Mesenchymal stem cell (in vitro differentiated cells and primary cell): ENCODE measurements around the gene ZBTB1.
A peak's percentile ranks its signal among the peaks of the same experiment; 100 is the strongest.

ENCODE experiments used
- DNase-seq: peaks from one replicate; pipeline ENCODE4 v3.0.0-alpha.2; 2013
- H2AFZ ChIP-seq: one replicate; pipeline ENCODE4 v1.6.1; 2013; ENCODE audit warnings: low read depth, mild to moderate bottlenecking, control low read depth, inconsistent platforms, low read length, moderate library complexity
- H2AK5ac ChIP-seq: 2 replicates; pipeline ENCODE4 v1.6.1; 2013; ENCODE audit warnings: low read length, moderate library complexity, mild to moderate bottlenecking, inconsistent platforms; ENCODE audit not compliant: severe bottlenecking
- H2BK120ac ChIP-seq: one replicate; pipeline ENCODE4 v1.6.1; 2013; ENCODE audit warnings: low read depth, mild to moderate bottlenecking, inconsistent platforms, low read length, moderate library complexity
- H2BK12ac ChIP-seq, 2 experiments: one replicate each; pipeline ENCODE4 v1.6.1; 2013; ENCODE audit warnings: inconsistent platforms in 2 of 2, low read length in 2 of 2, mild to moderate bottlenecking in 2 of 2, moderate library complexity in 2 of 2, control low read depth in 1 of 2
- H2BK15ac ChIP-seq: one replicate; pipeline ENCODE4 v1.6.1; 2013; ENCODE audit warnings: mild to moderate bottlenecking, low read depth, inconsistent platforms; ENCODE audit not compliant: poor library complexity, severe bottlenecking
- H2BK5ac ChIP-seq: 2 replicates; pipeline ENCODE4 v1.6.1; 2013; ENCODE audit warnings: low read depth, mild to moderate bottlenecking, low read length, control low read depth, inconsistent platforms; ENCODE audit not compliant: poor library complexity, severe bottlenecking
- H3K14ac ChIP-seq, 2 experiments: one replicate each; pipeline ENCODE4 v1.6.1; 2013; ENCODE audit warnings: inconsistent platforms in 2 of 2, low read length in 2 of 2, control low read depth in 1 of 2, mild to moderate bottlenecking in 1 of 2, moderate library complexity in 1 of 2
- H3K18ac ChIP-seq, 2 experiments: one replicate each; pipeline ENCODE4 v1.6.1; 2013; ENCODE audit warnings: inconsistent platforms in 2 of 2, low read length in 2 of 2, control low read depth in 1 of 2, low read depth in 1 of 2, mild to moderate bottlenecking in 1 of 2
- H3K23ac ChIP-seq, 2 experiments: one replicate each; pipeline ENCODE4 v1.6.1; 2013; ENCODE audit warnings: inconsistent platforms in 2 of 2, low read length in 2 of 2, mild to moderate bottlenecking in 2 of 2, moderate library complexity in 2 of 2, control low read depth in 1 of 2
- H3K27ac ChIP-seq: 2 replicates; pipeline ENCODE4 v1.5.1; 2013; ENCODE audit warnings: mild to moderate bottlenecking, moderate library complexity, low read length, control low read depth, inconsistent platforms; ENCODE audit not compliant: poor library complexity, severe bottlenecking
- H3K27me3 ChIP-seq, 2 experiments: 2 replicates each; pipeline versions ENCODE4 v1.6.1 to v1.7.0; 2013; ENCODE audit warnings: low read length in 2 of 2, mild to moderate bottlenecking in 2 of 2, moderate library complexity in 2 of 2, control low read depth in 1 of 2, inconsistent platforms in 1 of 2; ENCODE audit not compliant: control insufficient read depth in 1 of 2, insufficient read depth in 1 of 2
- H3K36me3 ChIP-seq, 2 experiments: 2 replicates each; pipeline versions ENCODE4 v1.6.1 to v1.7.0; 2013; ENCODE audit warnings: low read length in 2 of 2, control low read depth in 1 of 2, inconsistent platforms in 1 of 2, low read depth in 1 of 2, mild to moderate bottlenecking in 1 of 2; ENCODE audit not compliant: insufficient read depth in 2 of 2, control insufficient read depth in 1 of 2
- H3K4ac ChIP-seq, 2 experiments: one replicate each; pipeline ENCODE4 v1.6.1; 2013; ENCODE audit warnings: inconsistent platforms in 2 of 2, low read length in 2 of 2, mild to moderate bottlenecking in 2 of 2, moderate library complexity in 2 of 2, control low read depth in 1 of 2, low read depth in 1 of 2
- H3K4me1 ChIP-seq: 2 replicates; pipeline ENCODE4 v1.6.1; 2013; ENCODE audit warnings: low read depth, low read length, control low read depth; ENCODE audit not compliant: control insufficient read depth, insufficient read depth
- H3K4me2 ChIP-seq: 2 replicates; pipeline ENCODE4 v1.6.1; 2013; ENCODE audit warnings: low read length, mild to moderate bottlenecking, inconsistent platforms; ENCODE audit not compliant: poor library complexity, severe bottlenecking
- H3K4me3 ChIP-seq, 2 experiments: 2 replicates each; pipeline versions ENCODE4 v1.5.1 to v1.7.0; 2013; ENCODE audit warnings: low read length in 2 of 2, mild to moderate bottlenecking in 2 of 2, control low read depth in 1 of 2, low read depth in 1 of 2; ENCODE audit not compliant: insufficient read depth in 1 of 2
- H3K79me1 ChIP-seq: replicated peaks from 2 replicates; pipeline ENCODE4 v1.6.1; 2013; ENCODE audit warnings: mild to moderate bottlenecking, control low read depth, low read length, inconsistent platforms; ENCODE audit not compliant: poor library complexity, severe bottlenecking
- H3K9ac ChIP-seq: 2 replicates; pipeline ENCODE4 v1.7.0; 2013; ENCODE audit warnings: mild to moderate bottlenecking, low read length, moderate library complexity
- H3K9me3 ChIP-seq: 2 replicates; pipeline ENCODE4 v1.7.0; 2013; ENCODE audit warnings: mild to moderate bottlenecking, low read length; ENCODE audit not compliant: control insufficient read depth
- H4K8ac ChIP-seq: one replicate; pipeline ENCODE4 v1.6.1; 2013; ENCODE audit warnings: inconsistent platforms, mild to moderate bottlenecking, low read length, moderate library complexity
- H4K91ac ChIP-seq: one replicate; pipeline ENCODE4 v1.6.1; 2013; ENCODE audit warnings: mild to moderate bottlenecking, low read length, inconsistent platforms
- WGBS: methylation state at CpG from one replicate; pipeline ENCODE4 v1.1.7; 2013; ENCODE audit warnings: mixed read lengths; 5-methylcytosine and 5-hydroxymethylcytosine counted together

The ZBTB1 gene

GRCh38 chr14:64463873-64464272 is 40.7 kb upstream of the ZBTB1 start:
- Histone ChIP-seq H3K4ac (no peak overlapping the region), H2BK5ac (no peak overlapping the region), H3K9me3 (no peaks in the 10 kb centered on the region), H3K9ac (no peak overlapping the region), H4K8ac (no peak overlapping the region), H3K4me3 (no peak overlapping the region), H3K27ac (no peak overlapping the region), H3K18ac (no peak overlapping the region), H4K91ac (no peak overlapping the region), H2BK15ac (no peak overlapping the region), H3K27me3 (no peaks in the 10 kb centered on the region), H2AFZ (no peak overlapping the region), H2BK120ac (no peak overlapping the region), H3K4me1 (peaks cover 2% of the 10 kb centered on the region), H2AK5ac (no peak overlapping the region), H3K4me2 (no peak overlapping the region), H3K79me1 (peaks cover 6% of the 10 kb centered on the region), H3K23ac (no peak overlapping the region), H2BK12ac (no peak overlapping the region), H3K14ac (no peak overlapping the region), H3K36me3 (peaks cover 5 to 27% of the 10 kb centered on the region in 2 experiments)
- no peak for DNase-seq
- WGBS, result 94% methylated on average over 6 of the region's 6 CpGs

GRCh38 chr14:64464651-64465050 is 39.9 kb upstream of the ZBTB1 start:
- Histone ChIP-seq H2AFZ (no peak overlapping the region), H4K91ac (no peak overlapping the region), H2BK12ac (no peak overlapping the region), H3K23ac (no peak overlapping the region), H2BK120ac (no peak overlapping the region), H3K4me3 (peak overlapping the region in 1 of 2 experiments; percentile 82), H3K4me2 (peak overlapping the region; percentile 48), H3K27ac (no peak overlapping the region), H3K14ac (no peak overlapping the region), H3K9ac (peak overlapping the region; percentile 55), H2BK15ac (no peak overlapping the region), H2AK5ac (no peak overlapping the region), H3K4me1 (peaks cover 2% of the 10 kb centered on the region), H2BK5ac (no peak overlapping the region), H4K8ac (no peak overlapping the region), H3K27me3 (no peaks in the 10 kb centered on the region), H3K79me1 (peaks cover 6% of the 10 kb centered on the region), H3K36me3 (peaks cover 5 to 20% of the 10 kb centered on the region in 2 experiments), H3K4ac (no peak overlapping the region), H3K9me3 (no peaks in the 10 kb centered on the region), H3K18ac (no peak overlapping the region)
- no peak for DNase-seq
- WGBS, result 36% methylated on average over 3 of the region's 6 CpGs

GRCh38 chr14:64465191-64465822 is 39.3 kb upstream of the ZBTB1 start, which contains the start of gene AKAP5:
Gene AKAP5 (plus strand): TSS chr14:64465499. CDS start chr14:64468395, 2,896 bp downstream.
- no peak within 1 kb of the TSS for H3K14ac ChIP-seq
- H2BK5ac ChIP-seq, result no peak within 1 kb of the TSS
- H3K4me2 ChIP-seq, result peak within 1 kb of the TSS; percentile 48
- H2AK5ac ChIP-seq, result no peak within 1 kb of the TSS
- H3K4ac ChIP-seq, result no peak within 1 kb of the TSS
- peak within 1 kb of the TSS; percentile 55 for H2AFZ ChIP-seq
- under 1% methylated on average over 50 of the region's 74 CpGs for WGBS
- peaks cover 7% of the 10 kb centered on the region for H3K79me1 ChIP-seq
- peak within 1 kb of the TSS; percentile 65 for H2BK15ac ChIP-seq
- no peak within 1 kb of the TSS for H2BK120ac ChIP-seq
- H3K9me3 ChIP-seq, result no peaks in the 10 kb centered on the region
- peak within 1 kb of the TSS; percentile 67 to 82 for H3K4me3 ChIP-seq
- no peak within 1 kb of the TSS for H2BK12ac ChIP-seq
- peaks cover 5 to 14% of the 10 kb centered on the region in 2 experiments for H3K36me3 ChIP-seq
- DNase-seq, result peak; percentile 32
- no peak within 1 kb of the TSS for H4K91ac ChIP-seq
- H3K4me1 ChIP-seq, result peaks cover 2% of the 10 kb centered on the region
- no peak within 1 kb of the TSS for H3K23ac ChIP-seq
- peak within 1 kb of the TSS; percentile 50 for H3K27ac ChIP-seq
- no peaks in the 10 kb centered on the region for H3K27me3 ChIP-seq
- H4K8ac ChIP-seq, result no peak within 1 kb of the TSS
- peak within 1 kb of the TSS in 1 of 2 experiments; percentile 7 for H3K18ac ChIP-seq
- peak within 1 kb of the TSS; percentile 68 for H3K9ac ChIP-seq

- Histone ChIP-seq H3K79me1 (peaks cover 7% of the 10 kb centered on the region), H2AK5ac (no peak overlapping the region), H2BK5ac (no peak overlapping the region), H3K4ac (no peak overlapping the region), H3K27me3 (no peaks in the 10 kb centered on the region), H3K9me3 (no peaks in the 10 kb centered on the region), H3K9ac (peak overlapping the region; percentile 68), H2BK15ac (no peak overlapping the region), H3K14ac (no peak overlapping the region), H3K27ac (peak overlapping the region; percentile 50), H3K18ac (peak overlapping the region in 1 of 2 experiments; percentile 7), H3K4me3 (peak overlapping the region; percentile 67 to 82), H2BK120ac (no peak overlapping the region), H3K4me1 (peaks cover 2% of the 10 kb centered on the region), H3K36me3 (peaks cover 5 to 12% of the 10 kb centered on the region in 2 experiments), H3K23ac (no peak overlapping the region), H3K4me2 (peak overlapping the region; percentile 48), H4K91ac (no peak overlapping the region), H2AFZ (peak overlapping the region; percentile 54), H2BK12ac (no peak overlapping the region), H4K8ac (no peak overlapping the region)
- peak; percentile 77 for DNase-seq
- WGBS, result 0% methylated on average over 11 of the region's 15 CpGs
Observed at GRCh38 chr14:64465831-64466554, 38.6 kb upstream of the ZBTB1 start.
